ENCODE results near the gene AACS.

DNA sequence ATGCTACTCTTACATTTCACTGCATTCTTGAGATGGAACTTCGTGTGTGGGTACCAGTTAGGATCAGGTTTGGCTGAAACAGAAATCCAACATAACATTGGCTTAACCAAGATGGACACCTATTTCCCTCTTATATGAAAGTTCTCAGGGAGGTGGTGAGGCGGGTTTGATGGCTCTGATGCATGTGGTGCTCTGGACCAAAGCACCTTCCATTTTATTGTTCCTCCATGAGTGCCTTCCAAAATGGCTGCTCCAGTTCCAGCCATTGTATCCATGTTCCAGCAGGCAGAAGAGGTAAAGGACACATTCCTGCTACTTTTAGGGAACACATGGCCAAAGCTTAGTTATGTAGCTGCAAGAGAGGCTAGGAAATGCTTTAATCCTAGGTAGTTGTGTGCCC, 42.2 kb upstream of the AACS start:
- TF ChIP-seq, protein P1, sequence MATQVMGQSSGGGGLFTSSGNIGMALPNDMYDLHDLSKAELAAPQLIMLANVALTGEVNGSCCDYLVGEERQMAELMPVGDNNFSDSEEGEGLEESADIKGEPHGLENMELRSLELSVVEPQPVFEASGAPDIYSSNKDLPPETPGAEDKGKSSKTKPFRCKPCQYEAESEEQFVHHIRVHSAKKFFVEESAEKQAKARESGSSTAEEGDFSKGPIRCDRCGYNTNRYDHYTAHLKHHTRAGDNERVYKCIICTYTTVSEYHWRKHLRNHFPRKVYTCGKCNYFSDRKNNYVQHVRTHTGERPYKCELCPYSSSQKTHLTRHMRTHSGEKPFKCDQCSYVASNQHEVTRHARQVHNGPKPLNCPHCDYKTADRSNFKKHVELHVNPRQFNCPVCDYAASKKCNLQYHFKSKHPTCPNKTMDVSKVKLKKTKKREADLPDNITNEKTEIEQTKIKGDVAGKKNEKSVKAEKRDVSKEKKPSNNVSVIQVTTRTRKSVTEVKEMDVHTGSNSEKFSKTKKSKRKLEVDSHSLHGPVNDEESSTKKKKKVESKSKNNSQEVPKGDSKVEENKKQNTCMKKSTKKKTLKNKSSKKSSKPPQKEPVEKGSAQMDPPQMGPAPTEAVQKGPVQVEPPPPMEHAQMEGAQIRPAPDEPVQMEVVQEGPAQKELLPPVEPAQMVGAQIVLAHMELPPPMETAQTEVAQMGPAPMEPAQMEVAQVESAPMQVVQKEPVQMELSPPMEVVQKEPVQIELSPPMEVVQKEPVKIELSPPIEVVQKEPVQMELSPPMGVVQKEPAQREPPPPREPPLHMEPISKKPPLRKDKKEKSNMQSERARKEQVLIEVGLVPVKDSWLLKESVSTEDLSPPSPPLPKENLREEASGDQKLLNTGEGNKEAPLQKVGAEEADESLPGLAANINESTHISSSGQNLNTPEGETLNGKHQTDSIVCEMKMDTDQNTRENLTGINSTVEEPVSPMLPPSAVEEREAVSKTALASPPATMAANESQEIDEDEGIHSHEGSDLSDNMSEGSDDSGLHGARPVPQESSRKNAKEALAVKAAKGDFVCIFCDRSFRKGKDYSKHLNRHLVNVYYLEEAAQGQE (IDR thresholded peaks at IDR 0.05) = no peak
- TF ChIP-seq, protein P2, sequence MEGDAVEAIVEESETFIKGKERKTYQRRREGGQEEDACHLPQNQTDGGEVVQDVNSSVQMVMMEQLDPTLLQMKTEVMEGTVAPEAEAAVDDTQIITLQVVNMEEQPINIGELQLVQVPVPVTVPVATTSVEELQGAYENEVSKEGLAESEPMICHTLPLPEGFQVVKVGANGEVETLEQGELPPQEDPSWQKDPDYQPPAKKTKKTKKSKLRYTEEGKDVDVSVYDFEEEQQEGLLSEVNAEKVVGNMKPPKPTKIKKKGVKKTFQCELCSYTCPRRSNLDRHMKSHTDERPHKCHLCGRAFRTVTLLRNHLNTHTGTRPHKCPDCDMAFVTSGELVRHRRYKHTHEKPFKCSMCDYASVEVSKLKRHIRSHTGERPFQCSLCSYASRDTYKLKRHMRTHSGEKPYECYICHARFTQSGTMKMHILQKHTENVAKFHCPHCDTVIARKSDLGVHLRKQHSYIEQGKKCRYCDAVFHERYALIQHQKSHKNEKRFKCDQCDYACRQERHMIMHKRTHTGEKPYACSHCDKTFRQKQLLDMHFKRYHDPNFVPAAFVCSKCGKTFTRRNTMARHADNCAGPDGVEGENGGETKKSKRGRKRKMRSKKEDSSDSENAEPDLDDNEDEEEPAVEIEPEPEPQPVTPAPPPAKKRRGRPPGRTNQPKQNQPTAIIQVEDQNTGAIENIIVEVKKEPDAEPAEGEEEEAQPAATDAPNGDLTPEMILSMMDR (IDR thresholded peaks at IDR 0.05; ENCODE audit: low read depth, low read length, missing input control) = no peak
